ENCODE data around the gene DCAF11. TPM values are rescaled to one million over a fixed set of nuclear protein-coding genes. Genes with fewer than 3 reads are reported as not detected.
A peak's percentile ranks its signal among the peaks of the same experiment; 100 is the strongest.

The DCAF11 gene
- total and polyA plus RNA-seq, 2 of the 13 experiments (the other 11 are each of a cell fraction or from before 2014, with no cell fraction given) = 150 to 257 TPM

DNA sequence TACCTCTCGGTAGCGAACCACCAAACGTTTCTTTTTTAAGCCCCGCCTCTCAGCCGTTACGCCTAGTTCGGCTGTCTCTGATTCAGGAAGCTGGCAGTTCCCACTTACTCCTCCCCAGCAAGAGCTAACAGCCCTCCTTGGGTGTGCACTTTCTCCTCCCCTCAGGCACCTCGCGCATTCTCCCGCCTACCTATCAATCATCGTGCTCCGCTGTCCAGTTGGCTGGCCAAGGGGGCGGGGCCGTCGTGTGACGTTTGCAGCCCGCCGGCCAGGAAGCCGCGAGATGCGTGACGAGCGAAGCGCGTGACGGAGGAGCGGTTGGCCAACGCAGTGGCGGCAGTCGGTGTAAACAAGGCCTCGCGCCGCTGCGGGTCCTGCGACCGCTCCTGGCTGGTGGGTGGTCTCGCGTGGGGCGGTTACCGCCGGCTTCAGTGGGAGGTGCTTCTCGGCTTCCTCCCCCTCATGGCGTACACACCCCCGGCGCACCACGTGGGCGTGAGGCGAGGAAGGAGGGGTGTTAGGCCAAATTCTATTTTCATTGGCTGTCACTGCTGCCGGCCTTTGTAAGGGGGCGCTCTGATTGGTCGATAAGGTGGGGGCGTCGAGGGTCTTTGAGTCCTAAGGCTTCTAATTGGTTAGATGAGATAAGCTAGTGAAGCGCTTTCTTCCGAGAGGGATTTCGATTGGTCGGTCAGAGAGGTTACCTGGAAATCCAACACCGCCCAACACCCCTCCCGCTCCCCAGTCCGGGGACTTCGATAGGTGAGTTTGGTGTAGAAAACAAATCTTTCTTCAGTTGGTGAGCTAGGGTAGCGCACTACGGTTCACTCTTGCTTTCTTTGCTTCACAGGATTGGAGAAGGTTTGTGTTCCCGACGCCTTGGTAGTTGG lies at the start of gene DCAF11, which contains the start of gene NRL (continued):
- TF ChIP-seq, protein P1, sequence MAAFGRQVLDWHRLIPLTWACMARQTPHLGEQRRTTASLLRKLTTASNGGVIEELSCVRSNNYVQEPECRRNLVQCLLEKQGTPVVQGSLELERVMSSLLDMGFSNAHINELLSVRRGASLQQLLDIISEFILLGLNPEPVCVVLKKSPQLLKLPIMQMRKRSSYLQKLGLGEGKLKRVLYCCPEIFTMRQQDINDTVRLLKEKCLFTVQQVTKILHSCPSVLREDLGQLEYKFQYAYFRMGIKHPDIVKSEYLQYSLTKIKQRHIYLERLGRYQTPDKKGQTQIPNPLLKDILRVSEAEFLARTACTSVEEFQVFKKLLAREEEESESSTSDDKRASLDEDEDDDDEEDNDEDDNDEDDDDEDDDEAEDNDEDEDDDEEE (CRISPR knock-in tag; IDR thresholded peaks at IDR 0.05) = peak; percentile 95
- peak; percentile 82; the same call in 1 of the 2 replicates for TF ChIP-seq ZNF550 (CRISPR knock-in tag; IDR thresholded peaks at IDR 0.05; ENCODE audit: borderline replicate concordance)
- TF ChIP-seq ZNF3 (CRISPR knock-in tag; IDR thresholded peaks at IDR 0.05) = no peak; the same call in none of the 2 replicates
- peak; percentile 93 for TF ChIP-seq KLF12 (CRISPR knock-in tag; IDR thresholded peaks at IDR 0.05; ENCODE audit: borderline replicate concordance)
- peak; percentile 93 for TF ChIP-seq ZFY (CRISPR knock-in tag; IDR thresholded peaks at IDR 0.05)
- no peak; the same call in 1 of the 2 replicates for TF ChIP-seq NFE2 (CRISPR knock-in tag; IDR thresholded peaks at IDR 0.05)
- no peak for TF ChIP-seq ZFP82 (CRISPR knock-in tag; IDR thresholded peaks at IDR 0.05; ENCODE audit: borderline replicate concordance)
- TF ChIP-seq GTF3A (CRISPR knock-in tag; conservative IDR thresholded peaks at IDR 0.05) = peak; percentile 57; the same call in 1 of the 2 replicates
- TF ChIP-seq RNF2 (conservative IDR thresholded peaks at IDR 0.05; ENCODE audit: low read depth) = peak; percentile 100
- TF ChIP-seq NR2F6 (IDR thresholded peaks at IDR 0.05) = peak; percentile 49; the same call in 1 of the 2 replicates
- TF ChIP-seq NR2F6 (CRISPR knock-in tag; IDR thresholded peaks at IDR 0.05) = peak; percentile 78
- no peak for TF ChIP-seq HDAC6 (IDR thresholded peaks at IDR 0.05; ENCODE audit: low read depth, low read length)
- no peak for TF ChIP-seq ZNF850 (CRISPR knock-in tag; conservative IDR thresholded peaks at IDR 0.05)
- TF ChIP-seq FOXA1 (IDR thresholded peaks at IDR 0.05) = no peak
- TF ChIP-seq FOXA1 (CRISPR knock-in tag; IDR thresholded peaks at IDR 0.05) = peak; percentile 99
- TF ChIP-seq TCF7L2 (IDR thresholded peaks at IDR 0.05; ENCODE audit: low read depth, low read length) = no peak
- TF ChIP-seq ERF (CRISPR knock-in tag; IDR thresholded peaks at IDR 0.05) = peak; percentile 98
- TF ChIP-seq KDM2A (CRISPR knock-in tag; IDR thresholded peaks at IDR 0.05; ENCODE audit: borderline replicate concordance, low read depth) = peak; percentile 99
- peak; percentile 88 for TF ChIP-seq ZNF292 (CRISPR knock-in tag; IDR thresholded peaks at IDR 0.05; ENCODE audit: borderline replicate concordance, low read depth)
- no peak for TF ChIP-seq ATM (IDR thresholded peaks at IDR 0.05; ENCODE audit: borderline replicate concordance)
- TF ChIP-seq FOXK1 (CRISPR knock-in tag; IDR thresholded peaks at IDR 0.05; ENCODE audit: borderline replicate concordance, low read depth) = peak; percentile 99
- TF ChIP-seq ZNF24 (IDR thresholded peaks at IDR 0.05) = peak; percentile 64; the same call in 1 of the 2 replicates
- peak; percentile 95 for TF ChIP-seq ZBTB38 (CRISPR knock-in tag; IDR thresholded peaks at IDR 0.05)
- peak; percentile 95 for TF ChIP-seq ZNF510 (CRISPR knock-in tag; IDR thresholded peaks at IDR 0.05; ENCODE audit: low read depth)
- no peak for TF ChIP-seq ZNF746 (CRISPR knock-in tag; IDR thresholded peaks at IDR 0.05)
- TF ChIP-seq ZFAT (CRISPR knock-in tag; conservative IDR thresholded peaks at IDR 0.05) = no peak
- peak; percentile 97 for TF ChIP-seq ZNF772 (CRISPR knock-in tag; IDR thresholded peaks at IDR 0.05)
- TF ChIP-seq, protein P2, sequence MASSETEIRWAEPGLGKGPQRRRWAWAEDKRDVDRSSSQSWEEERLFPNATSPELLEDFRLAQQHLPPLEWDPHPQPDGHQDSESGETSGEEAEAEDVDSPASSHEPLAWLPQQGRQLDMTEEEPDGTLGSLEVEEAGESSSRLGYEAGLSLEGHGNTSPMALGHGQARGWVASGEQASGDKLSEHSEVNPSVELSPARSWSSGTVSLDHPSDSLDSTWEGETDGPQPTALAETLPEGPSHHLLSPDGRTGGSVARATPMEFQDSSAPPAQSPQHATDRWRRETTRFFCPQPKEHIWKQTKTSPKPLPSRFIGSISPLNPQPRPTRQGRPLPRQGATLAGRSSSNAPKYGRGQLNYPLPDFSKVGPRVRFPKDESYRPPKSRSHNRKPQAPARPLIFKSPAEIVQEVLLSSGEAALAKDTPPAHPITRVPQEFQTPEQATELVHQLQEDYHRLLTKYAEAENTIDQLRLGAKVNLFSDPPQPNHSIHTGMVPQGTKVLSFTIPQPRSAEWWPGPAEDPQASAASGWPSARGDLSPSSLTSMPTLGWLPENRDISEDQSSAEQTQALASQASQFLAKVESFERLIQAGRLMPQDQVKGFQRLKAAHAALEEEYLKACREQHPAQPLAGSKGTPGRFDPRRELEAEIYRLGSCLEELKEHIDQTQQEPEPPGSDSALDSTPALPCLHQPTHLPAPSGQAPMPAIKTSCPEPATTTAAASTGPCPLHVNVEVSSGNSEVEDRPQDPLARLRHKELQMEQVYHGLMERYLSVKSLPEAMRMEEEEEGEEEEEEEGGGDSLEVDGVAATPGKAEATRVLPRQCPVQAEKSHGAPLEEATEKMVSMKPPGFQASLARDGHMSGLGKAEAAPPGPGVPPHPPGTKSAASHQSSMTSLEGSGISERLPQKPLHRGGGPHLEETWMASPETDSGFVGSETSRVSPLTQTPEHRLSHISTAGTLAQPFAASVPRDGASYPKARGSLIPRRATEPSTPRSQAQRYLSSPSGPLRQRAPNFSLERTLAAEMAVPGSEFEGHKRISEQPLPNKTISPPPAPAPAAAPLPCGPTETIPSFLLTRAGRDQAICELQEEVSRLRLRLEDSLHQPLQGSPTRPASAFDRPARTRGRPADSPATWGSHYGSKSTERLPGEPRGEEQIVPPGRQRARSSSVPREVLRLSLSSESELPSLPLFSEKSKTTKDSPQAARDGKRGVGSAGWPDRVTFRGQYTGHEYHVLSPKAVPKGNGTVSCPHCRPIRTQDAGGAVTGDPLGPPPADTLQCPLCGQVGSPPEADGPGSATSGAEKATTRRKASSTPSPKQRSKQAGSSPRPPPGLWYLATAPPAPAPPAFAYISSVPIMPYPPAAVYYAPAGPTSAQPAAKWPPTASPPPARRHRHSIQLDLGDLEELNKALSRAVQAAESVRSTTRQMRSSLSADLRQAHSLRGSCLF (CRISPR knock-in tag; IDR thresholded peaks at IDR 0.05; ENCODE audit: borderline replicate concordance) = no peak
